RWPE1 (cell line): Measurements from ENCODE around the gene DENND2D.

ENCODE experiments used
- CTCF ChIA-PET: fragments of 350-600 bp; sonication (Branson Sonifier 250); formaldehyde crosslinking; extraction: SDS; loops from one replicate; lab custom pipeline; 2021; lab: Yijun Ruan, JAX
- POLR2A ChIA-PET: fragments of 400-600 bp; formaldehyde crosslinking; extraction: SDS; loops from one replicate; lab custom pipeline; 2020; ENCODE audit warnings: antibody characterized with exemption; ENCODE audit not compliant: low non-redundant PET; lab: Yijun Ruan, JAX
- DNase-seq: peaks from one replicate; pipeline ENCODE4 v3.0.0; 2012; ENCODE audit warnings: low spot score
- H3K27ac ChIP-seq: fragments of 450-650 bp; 2 replicates; pipeline ENCODE4 v1.5.1; 2017
- TF ChIP-seq, protein P1 (sequence below): fragments of 450-650 bp; conservative IDR thresholded peaks from 2 replicates; pipeline ENCODE4 v1.5.1; 2017; ENCODE audit warnings: low read depth, mild to moderate bottlenecking

The DENND2D gene

GRCh38 chr1:111157431-111157830, 43.0 kb downstream of the DENND2D start:
- H3K27ac ChIP-seq = no peak overlapping the region
- TF ChIP-seq, protein P1, sequence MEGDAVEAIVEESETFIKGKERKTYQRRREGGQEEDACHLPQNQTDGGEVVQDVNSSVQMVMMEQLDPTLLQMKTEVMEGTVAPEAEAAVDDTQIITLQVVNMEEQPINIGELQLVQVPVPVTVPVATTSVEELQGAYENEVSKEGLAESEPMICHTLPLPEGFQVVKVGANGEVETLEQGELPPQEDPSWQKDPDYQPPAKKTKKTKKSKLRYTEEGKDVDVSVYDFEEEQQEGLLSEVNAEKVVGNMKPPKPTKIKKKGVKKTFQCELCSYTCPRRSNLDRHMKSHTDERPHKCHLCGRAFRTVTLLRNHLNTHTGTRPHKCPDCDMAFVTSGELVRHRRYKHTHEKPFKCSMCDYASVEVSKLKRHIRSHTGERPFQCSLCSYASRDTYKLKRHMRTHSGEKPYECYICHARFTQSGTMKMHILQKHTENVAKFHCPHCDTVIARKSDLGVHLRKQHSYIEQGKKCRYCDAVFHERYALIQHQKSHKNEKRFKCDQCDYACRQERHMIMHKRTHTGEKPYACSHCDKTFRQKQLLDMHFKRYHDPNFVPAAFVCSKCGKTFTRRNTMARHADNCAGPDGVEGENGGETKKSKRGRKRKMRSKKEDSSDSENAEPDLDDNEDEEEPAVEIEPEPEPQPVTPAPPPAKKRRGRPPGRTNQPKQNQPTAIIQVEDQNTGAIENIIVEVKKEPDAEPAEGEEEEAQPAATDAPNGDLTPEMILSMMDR = no peak
- DNase-seq = no peak
- CTCF ChIA-PET = interaction anchor here (0.6 kb wide), 1 partner anchor 11 kb away, joined by 4 read pairs; no protein-coding TSS in a partner anchor
- POLR2A ChIA-PET = interaction anchor here (0.6 kb wide), 1 partner anchor 16 kb away, joined by 3 read pairs; no protein-coding TSS in a partner anchor

- POLR2A ChIA-PET = no interaction called here
- no peak for DNase-seq
- H3K27ac ChIP-seq = no peak overlapping the region
- CTCF ChIA-PET = interaction anchor here (0.6 to 0.7 kb wide), 2 partner anchors 525 to 539 kb away, joined by 3 read pairs; no protein-coding TSS in a partner anchor
- TF ChIP-seq, protein P1 = no peak
These were observed 46.1 kb downstream of the DENND2D start for GRCh38 chr1:111154021-111154999.

DNA sequence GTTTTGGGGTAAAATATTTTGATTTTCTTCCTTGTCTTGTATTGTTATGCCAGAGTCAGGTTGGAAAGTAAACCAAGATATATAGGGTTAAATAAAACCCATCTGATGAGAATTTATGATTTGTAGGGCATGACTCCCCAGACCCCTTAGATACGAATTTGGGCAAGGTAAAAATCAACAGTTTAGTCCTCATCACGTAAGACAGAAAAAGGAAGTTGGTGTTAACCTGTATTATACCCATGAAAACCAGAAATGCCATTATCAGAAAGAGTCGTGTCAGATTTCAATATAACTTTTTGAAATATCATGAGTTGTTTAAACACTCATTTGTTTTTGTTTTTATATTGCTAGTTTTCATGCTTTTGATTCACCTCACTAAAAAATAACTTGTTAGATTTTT, 48.6 kb downstream of the DENND2D start:
- CTCF ChIA-PET = no interaction called here
- DNase-seq = no peak
- POLR2A ChIA-PET = no interaction called here
- H3K27ac ChIP-seq = no peak overlapping the region
- TF ChIP-seq, protein P1 = no peak

- H3K27ac ChIP-seq = no peak overlapping the region
- POLR2A ChIA-PET = no interaction called here
- TF ChIP-seq, protein P1 = no peak
- DNase-seq = no peak
- CTCF ChIA-PET = no interaction called here
These were observed 52.0 kb downstream of the DENND2D start for GRCh38 chr1:111148376-111148881.

DNA sequence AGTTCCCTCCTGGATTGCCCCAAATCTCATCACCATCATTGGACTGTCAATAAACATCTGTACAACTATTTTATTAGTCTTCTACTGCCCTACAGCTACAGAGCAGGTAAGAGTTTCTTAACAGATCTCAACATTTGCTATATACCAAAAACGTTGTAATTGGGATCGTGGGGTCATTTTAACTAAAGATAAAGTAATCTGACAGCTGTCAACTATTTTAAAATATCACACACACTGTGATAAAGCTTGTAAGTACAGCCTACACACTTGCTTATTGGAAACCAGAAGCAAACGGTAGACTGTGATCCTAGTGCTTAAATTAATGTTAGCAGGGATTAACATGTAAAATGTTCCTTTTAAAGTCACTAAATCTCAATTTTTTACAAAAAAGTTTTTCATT, 52.5 kb downstream of the DENND2D start:
- ChIA-PET POLR2A (no interaction called here), CTCF (no interaction called here)
- TF ChIP-seq, protein P1 = no peak
- DNase-seq = no peak
- no peak overlapping the region for H3K27ac ChIP-seq

- TF ChIP-seq, protein P1 = no peak
- ChIA-PET POLR2A (no interaction called here), CTCF (no interaction called here)
- no peak for DNase-seq
- no peak overlapping the region for H3K27ac ChIP-seq
These were observed 54.3 kb downstream of the DENND2D start for GRCh38 chr1:111145963-111146768.
